HepG2 (cell line): ENCODE results near the gene JPT1. TPM values are rescaled to one million over a fixed set of nuclear protein-coding genes. Genes with fewer than 3 reads are reported as not detected.
A peak's percentile ranks its signal among the peaks of the same experiment; 100 is the strongest.

Source experiments
- GATA4 ChIP-seq: sonication (generic); IDR thresholded peaks from 2 replicates; pipeline ENCODE4 v1.6.1; 2016; ENCODE audit warnings: antibody characterized with exemption, low read depth, borderline replicate concordance
- MAFF ChIP-seq: IDR thresholded peaks from 2 replicates; pipeline ENCODE4 v1.6.1; 2011; ENCODE audit warnings: low read depth, low read length, improper control_type of control experiment
- POLR2AphosphoS2 ChIP-seq: IDR thresholded peaks from 2 replicates; pipeline ENCODE4 v1.6.1; 2011; ENCODE audit warnings: low read depth, low read length, improper control_type of control experiment
- POLR2G ChIP-seq: fragments of 200-400 bp; formaldehyde crosslinking; IDR thresholded peaks from 2 replicates; pipeline ENCODE4 v1.6.1; 2018; ENCODE audit warnings: mild to moderate bottlenecking, low read depth, low read length, moderate library complexity
- SNAPC2 ChIP-seq: sonication (generic); formaldehyde crosslinking; IDR thresholded peaks from 2 replicates; pipeline ENCODE4 v1.8.1; 2022; ENCODE audit warnings: mild to moderate bottlenecking, missing genetic modification reagents
- YEATS2 ChIP-seq: sonication (generic); formaldehyde crosslinking; IDR thresholded peaks from 2 replicates; pipeline ENCODE4 v1.4.0; 2020; ENCODE audit warnings: missing genetic modification reagents, borderline replicate concordance
- ZNF883 ChIP-seq: sonication (generic); formaldehyde crosslinking; IDR thresholded peaks from 2 replicates; pipeline ENCODE4 v1.5.1; 2020; ENCODE audit warnings: mild to moderate bottlenecking, missing genetic modification reagents; ENCODE audit errors: not compliant biosample characterization
- ZSCAN21 ChIP-seq: sonication (generic); formaldehyde crosslinking; IDR thresholded peaks from 2 replicates; pipeline ENCODE4 v1.8.0; 2022; ENCODE audit warnings: mild to moderate bottlenecking, missing genetic modification reagents, moderate library complexity, borderline replicate concordance
- polyA plus RNA-seq, 8 experiments: library from polyadenylated mRNA; depleted of rRNA in 3 of 8; stranded (reverse) in 7 of 8; unstranded in 1 of 8; fragments of >200 nt; fragmentation: Illumina TruSeq in 4 of 8; extraction: Trizol in 4 of 8; gene quantifications; 2 replicates each; pipeline versions ENCODE4 v1.2.1 to v1.2.3, GENCODE V29; 2011 to 2016; ENCODE audit warnings: low read depth in 4 of 8, missing spikeins in 1 of 8, mixed read lengths in 1 of 8; ENCODE audit not compliant: insufficient read depth in 1 of 8
- total RNA-seq, 5 experiments: library from RNA; depleted of rRNA; stranded (reverse); fragments of >200 nt; fragmentation: Illumina TruSeq; extraction: Trizol; gene quantifications; 2 replicates each; pipeline ENCODE4 v1.2.3, GENCODE V29; 2016; ENCODE audit warnings: low read depth in 1 of 5
- TF ChIP-seq, protein P1 (sequence below): sonication (generic); formaldehyde crosslinking; IDR thresholded peaks from 2 replicates; pipeline ENCODE4; 2020; ENCODE audit warnings: missing genetic modification reagents, mild to moderate bottlenecking, borderline replicate concordance
- TF ChIP-seq, protein P2 (sequence below): IDR thresholded peaks from 2 replicates; pipeline ENCODE4 v1.6.1; 2012; ENCODE audit warnings: low read depth, low read length, improper control_type of control experiment
- TF ChIP-seq, protein P3 (sequence below): sonication (generic); formaldehyde crosslinking; IDR thresholded peaks from 2 replicates; pipeline ENCODE4 v1.4.0; 2020; ENCODE audit warnings: missing genetic modification reagents
- TF ChIP-seq, protein P4 (sequence below): sonication (generic); formaldehyde crosslinking; IDR thresholded peaks from 2 replicates; pipeline ENCODE4 v1.5.1; 2020; ENCODE audit warnings: mild to moderate bottlenecking, missing genetic modification reagents, moderate library complexity
- TF ChIP-seq, protein P5 (sequence below): IDR thresholded peaks from 2 replicates; pipeline ENCODE4 v1.6.1; 2016; ENCODE audit warnings: missing genetic modification reagents, missing compliant biosample characterization
- TF ChIP-seq, protein P6 (sequence below): sonication (generic); formaldehyde crosslinking; IDR thresholded peaks from 2 replicates; pipeline ENCODE4 v1.5.1; 2020; ENCODE audit warnings: missing genetic modification reagents, mild to moderate bottlenecking, borderline replicate concordance

The JPT1 gene
- total and polyA plus RNA-seq, 2 of the 13 experiments (the other 11 are each of a cell fraction or from before 2014, with no cell fraction given): 43.3 to 256 TPM

DNA sequence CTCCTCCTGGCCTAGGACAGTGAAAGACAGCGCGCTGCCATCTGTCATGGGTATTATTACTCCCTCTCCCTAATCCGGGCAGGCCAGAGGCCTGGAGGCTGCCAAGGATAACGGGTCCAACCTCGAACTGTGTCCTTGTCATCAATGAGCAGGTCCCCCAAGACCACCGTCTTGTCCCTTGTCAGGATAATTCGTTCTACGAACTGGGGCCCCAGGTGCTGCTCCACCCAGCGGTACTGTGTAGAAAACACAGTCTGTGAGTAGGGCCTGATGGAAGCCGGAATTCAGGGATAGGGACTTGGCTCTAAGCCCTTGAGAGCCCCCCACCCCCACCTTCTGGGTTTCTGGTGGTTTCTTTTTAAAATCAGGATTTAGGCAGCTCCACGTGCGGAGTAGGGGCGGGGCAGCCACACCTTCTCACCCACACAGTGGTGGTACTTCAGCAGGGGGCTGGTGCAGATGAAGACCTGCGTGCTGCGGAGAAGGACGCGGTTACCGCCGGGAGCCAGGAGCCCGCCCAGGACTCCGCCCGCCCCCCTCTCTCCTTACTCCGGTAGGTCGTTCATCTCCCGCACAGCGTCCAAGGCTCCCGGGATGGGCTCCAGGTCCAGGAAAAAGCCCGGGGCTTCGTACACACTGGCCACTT is 23.6 kb downstream of the JPT1 start (continued):
- TF ChIP-seq ZSCAN21 (CRISPR knock-in tag): no peak
- TF ChIP-seq, protein P1, sequence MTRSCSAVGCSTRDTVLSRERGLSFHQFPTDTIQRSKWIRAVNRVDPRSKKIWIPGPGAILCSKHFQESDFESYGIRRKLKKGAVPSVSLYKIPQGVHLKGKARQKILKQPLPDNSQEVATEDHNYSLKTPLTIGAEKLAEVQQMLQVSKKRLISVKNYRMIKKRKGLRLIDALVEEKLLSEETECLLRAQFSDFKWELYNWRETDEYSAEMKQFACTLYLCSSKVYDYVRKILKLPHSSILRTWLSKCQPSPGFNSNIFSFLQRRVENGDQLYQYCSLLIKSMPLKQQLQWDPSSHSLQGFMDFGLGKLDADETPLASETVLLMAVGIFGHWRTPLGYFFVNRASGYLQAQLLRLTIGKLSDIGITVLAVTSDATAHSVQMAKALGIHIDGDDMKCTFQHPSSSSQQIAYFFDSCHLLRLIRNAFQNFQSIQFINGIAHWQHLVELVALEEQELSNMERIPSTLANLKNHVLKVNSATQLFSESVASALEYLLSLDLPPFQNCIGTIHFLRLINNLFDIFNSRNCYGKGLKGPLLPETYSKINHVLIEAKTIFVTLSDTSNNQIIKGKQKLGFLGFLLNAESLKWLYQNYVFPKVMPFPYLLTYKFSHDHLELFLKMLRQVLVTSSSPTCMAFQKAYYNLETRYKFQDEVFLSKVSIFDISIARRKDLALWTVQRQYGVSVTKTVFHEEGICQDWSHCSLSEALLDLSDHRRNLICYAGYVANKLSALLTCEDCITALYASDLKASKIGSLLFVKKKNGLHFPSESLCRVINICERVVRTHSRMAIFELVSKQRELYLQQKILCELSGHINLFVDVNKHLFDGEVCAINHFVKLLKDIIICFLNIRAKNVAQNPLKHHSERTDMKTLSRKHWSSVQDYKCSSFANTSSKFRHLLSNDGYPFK (CRISPR knock-in tag): 0 out of 2 replicates have a peak, but pooled peaks have one; percentile 8
- TF ChIP-seq MAFF: no peak
- TF ChIP-seq POLR2G: no peak
- TF ChIP-seq, protein P2, sequence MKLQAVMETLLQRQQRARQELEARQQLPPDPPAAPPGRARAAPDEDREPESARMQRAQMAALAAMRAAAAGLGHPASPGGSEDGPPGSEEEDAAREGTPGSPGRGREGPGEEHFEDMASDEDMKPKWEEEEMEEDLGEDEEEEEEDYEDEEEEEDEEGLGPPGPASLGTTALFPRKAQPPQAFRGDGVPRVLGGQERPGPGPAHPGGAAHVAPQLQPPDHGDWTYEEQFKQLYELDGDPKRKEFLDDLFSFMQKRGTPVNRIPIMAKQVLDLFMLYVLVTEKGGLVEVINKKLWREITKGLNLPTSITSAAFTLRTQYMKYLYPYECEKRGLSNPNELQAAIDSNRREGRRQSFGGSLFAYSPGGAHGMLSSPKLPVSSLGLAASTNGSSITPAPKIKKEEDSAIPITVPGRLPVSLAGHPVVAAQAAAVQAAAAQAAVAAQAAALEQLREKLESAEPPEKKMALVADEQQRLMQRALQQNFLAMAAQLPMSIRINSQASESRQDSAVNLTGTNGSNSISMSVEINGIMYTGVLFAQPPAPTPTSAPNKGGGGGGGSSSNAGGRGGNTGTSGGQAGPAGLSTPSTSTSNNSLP: no peak
- TF ChIP-seq SNAPC2 (CRISPR knock-in tag): no peak
- TF ChIP-seq, protein P3, sequence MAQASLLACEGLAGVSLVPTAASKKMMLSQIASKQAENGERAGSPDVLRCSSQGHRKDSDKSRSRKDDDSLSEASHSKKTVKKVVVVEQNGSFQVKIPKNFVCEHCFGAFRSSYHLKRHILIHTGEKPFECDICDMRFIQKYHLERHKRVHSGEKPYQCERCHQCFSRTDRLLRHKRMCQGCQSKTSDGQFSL (CRISPR knock-in tag): no peak
- TF ChIP-seq POLR2AphosphoS2: no peak
- TF ChIP-seq, protein P4, sequence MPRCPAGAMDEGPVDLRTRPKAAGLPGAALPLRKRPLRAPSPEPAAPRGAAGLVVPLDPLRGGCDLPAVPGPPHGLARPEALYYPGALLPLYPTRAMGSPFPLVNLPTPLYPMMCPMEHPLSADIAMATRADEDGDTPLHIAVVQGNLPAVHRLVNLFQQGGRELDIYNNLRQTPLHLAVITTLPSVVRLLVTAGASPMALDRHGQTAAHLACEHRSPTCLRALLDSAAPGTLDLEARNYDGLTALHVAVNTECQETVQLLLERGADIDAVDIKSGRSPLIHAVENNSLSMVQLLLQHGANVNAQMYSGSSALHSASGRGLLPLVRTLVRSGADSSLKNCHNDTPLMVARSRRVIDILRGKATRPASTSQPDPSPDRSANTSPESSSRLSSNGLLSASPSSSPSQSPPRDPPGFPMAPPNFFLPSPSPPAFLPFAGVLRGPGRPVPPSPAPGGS: no peak
- TF ChIP-seq, protein P5, sequence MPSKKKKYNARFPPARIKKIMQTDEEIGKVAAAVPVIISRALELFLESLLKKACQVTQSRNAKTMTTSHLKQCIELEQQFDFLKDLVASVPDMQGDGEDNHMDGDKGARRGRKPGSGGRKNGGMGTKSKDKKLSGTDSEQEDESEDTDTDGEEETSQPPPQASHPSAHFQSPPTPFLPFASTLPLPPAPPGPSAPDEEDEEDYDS (CRISPR knock-in tag): no peak
- TF ChIP-seq YEATS2: no peak
- TF ChIP-seq, protein P6, sequence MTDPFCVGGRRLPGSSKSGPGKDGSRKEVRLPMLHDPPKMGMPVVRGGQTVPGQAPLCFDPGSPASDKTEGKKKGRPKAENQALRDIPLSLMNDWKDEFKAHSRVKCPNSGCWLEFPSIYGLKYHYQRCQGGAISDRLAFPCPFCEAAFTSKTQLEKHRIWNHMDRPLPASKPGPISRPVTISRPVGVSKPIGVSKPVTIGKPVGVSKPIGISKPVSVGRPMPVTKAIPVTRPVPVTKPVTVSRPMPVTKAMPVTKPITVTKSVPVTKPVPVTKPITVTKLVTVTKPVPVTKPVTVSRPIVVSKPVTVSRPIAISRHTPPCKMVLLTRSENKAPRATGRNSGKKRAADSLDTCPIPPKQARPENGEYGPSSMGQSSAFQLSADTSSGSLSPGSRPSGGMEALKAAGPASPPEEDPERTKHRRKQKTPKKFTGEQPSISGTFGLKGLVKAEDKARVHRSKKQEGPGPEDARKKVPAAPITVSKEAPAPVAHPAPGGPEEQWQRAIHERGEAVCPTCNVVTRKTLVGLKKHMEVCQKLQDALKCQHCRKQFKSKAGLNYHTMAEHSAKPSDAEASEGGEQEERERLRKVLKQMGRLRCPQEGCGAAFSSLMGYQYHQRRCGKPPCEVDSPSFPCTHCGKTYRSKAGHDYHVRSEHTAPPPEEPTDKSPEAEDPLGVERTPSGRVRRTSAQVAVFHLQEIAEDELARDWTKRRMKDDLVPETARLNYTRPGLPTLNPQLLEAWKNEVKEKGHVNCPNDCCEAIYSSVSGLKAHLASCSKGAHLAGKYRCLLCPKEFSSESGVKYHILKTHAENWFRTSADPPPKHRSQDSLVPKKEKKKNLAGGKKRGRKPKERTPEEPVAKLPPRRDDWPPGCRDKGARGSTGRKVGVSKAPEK (CRISPR knock-in tag): no peak
- TF ChIP-seq GATA4: no peak
- no peak for TF ChIP-seq ZNF883 (CRISPR knock-in tag)
